CD4-positive, alpha-beta T cell treated with Interleukin-10 for 1 hour (primary cell): ENCODE results near the gene MRNIP.

ENCODE experiments used
- DNase-seq: peaks from one replicate; pipeline ENCODE4 v3.0.0-alpha.2; 2020

Gene MRNIP

DNA sequence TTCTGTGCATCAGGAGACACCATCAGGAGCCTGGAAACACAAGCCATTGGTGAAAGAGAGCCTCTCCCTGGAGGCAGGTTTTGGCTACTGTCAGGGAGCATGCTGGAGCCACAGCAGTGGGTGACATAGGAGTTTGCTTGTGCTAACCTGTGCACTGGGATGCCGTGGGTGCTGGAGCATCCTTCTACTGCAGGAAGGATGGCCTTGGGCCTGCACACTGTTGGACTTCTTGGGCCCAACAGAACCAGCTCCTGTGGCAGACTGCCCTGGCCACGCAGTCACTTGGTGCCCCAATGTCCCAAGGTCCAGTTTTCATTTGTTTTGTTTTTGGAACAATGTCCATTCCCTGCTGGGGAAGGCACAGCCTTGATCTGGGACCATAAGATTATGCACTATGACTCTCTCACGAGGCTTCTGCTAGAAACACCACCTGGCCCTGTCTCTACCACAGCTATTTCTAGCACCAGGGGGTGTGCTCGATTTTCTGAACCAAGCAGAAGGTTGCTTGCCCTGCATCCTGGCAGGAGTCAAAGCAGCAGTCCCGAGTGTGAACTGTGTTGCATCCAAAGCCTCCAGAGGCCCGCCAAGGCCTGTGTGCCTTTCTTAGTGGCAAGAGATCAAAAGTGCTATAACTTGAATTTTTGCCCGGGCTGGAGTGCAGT, 70.3 kb downstream of the MRNIP start:
- no peak for DNase-seq
